Gastroesophageal sphincter (tissue), 3 donors: ENCODE measurements around the gene TMEM51.

Source experiments
- CTCF ChIP-seq, 4 experiments: fragments of 200-600 bp in 2 of 4; fragments of 450-650 bp in 2 of 4; sonication (generic) in 1 of 4; IDR thresholded peaks; one replicate each; pipeline ENCODE4 v1.5.1; 2017 to 2019; ENCODE audit warnings: antibody characterized with exemption in 4 of 4, mild to moderate bottlenecking in 2 of 4, moderate library complexity in 2 of 4
- POLR2A ChIP-seq, 2 donors: fragments of 450-650 bp; IDR thresholded peaks; one replicate each; pipeline ENCODE4 v1.6.1; 2017; ENCODE audit warnings: antibody characterized with exemption in 2 of 2, mild to moderate bottlenecking in 2 of 2, moderate library complexity in 1 of 2

DNA sequence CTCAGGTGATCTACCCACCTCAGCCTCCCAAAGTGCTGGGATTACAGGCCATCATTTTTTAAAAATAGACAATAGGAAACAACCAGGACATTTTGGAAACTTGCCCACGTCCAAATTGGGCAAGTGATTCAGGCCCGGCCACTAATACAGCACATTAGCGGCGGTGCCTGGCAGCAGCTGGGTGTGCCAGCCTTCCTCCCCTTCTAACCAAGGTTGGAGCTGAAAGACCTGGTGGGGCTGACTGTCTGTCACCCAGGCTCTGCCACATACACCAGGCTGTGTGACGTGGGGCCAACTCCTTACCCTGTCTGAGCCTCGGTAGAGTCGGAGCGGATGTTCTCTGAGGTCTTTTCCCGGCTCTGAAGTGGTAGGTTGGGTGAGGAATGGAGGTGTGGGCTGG is 29.6 kb upstream of the TMEM51 start:
- TF ChIP-seq CTCF (IDR thresholded peaks at IDR 0.05) (no peak), POLR2A (IDR thresholded peaks at IDR 0.05) (no peak)
